Mucosa of descending colon (tissue), 3 donors: ENCODE measurements around the gene KRTAP1-4. TPM values are rescaled to one million over a fixed set of nuclear protein-coding genes. Genes with fewer than 3 reads are reported as not detected.
"Not testable (repeated sequence)": the region's sequence is repeated elsewhere in the genome, so short reads cannot be mapped to it uniquely, and the experiment has no call there.

Source experiments
- ATAC-seq: fragments of 200-7000 bp; cut with Tn5 transposase; one replicate; pipeline ENCODE4 v1.9.1; 2020; ENCODE audit warnings: mild to moderate bottlenecking, moderate library complexity
- DNase-seq, 3 donors: peaks; one replicate each; pipeline ENCODE4 v3.0.0-alpha.2; 2020
- H3K36me3 ChIP-seq: fragments of 200-600 bp; one replicate; pipeline ENCODE4 v1.8.0; 2021; ENCODE audit warnings: low read depth, mild to moderate bottlenecking
- H3K4me1 ChIP-seq: fragments of 200-600 bp; one replicate; pipeline ENCODE4 v1.8.0; 2021; ENCODE audit warnings: low read depth, mild to moderate bottlenecking
- H3K4me3 ChIP-seq: fragments of 200-600 bp; one replicate; pipeline ENCODE4 v1.8.0; 2021; ENCODE audit warnings: mild to moderate bottlenecking
- H3K9me3 ChIP-seq: fragments of 200-600 bp; one replicate; pipeline ENCODE4 v1.8.0; 2021; ENCODE audit warnings: mild to moderate bottlenecking
- intact Hi-C, 2 donors: fragments of 100-400 bp; cut with DNase I in 1 of 2; cut with micrococcal nuclease in 1 of 2; formaldehyde crosslinking; loops; one replicate each; pipeline versions ENCODE4 v1.11.0 to v1.11.1; 2022; cut with DNase I, micrococcal nuclease
- total RNA-seq, 3 donors: library from RNA; stranded (reverse); fragmentation: NEBNext Ultra II Directional in 2 of 3; extraction: Animal tissue kit (Norgen Biotek cat#: 25700) in 2 of 3; gene quantifications; one replicate each; pipeline versions ENCODE4 v1.2.1 to v1.2.4, GENCODE V29; 2021 to 2023
- TF ChIP-seq, protein P1 (sequence below): fragments of 200-600 bp; IDR thresholded peaks from one replicate; pipeline ENCODE4 v1.8.0; 2022; ENCODE audit warnings: antibody characterized with exemption, mild to moderate bottlenecking
- donor health status: DM: no; HTN: no; CAD: no; lungs with moderate emphysema.
- donor health status: DM: no; HTN: no; CAD: no.
- donor health status: DM: no; HTN: yes; CAD: no.

The KRTAP1-4 gene
- total RNA-seq, 3 donors from 2014 or later = not detected

DNA sequence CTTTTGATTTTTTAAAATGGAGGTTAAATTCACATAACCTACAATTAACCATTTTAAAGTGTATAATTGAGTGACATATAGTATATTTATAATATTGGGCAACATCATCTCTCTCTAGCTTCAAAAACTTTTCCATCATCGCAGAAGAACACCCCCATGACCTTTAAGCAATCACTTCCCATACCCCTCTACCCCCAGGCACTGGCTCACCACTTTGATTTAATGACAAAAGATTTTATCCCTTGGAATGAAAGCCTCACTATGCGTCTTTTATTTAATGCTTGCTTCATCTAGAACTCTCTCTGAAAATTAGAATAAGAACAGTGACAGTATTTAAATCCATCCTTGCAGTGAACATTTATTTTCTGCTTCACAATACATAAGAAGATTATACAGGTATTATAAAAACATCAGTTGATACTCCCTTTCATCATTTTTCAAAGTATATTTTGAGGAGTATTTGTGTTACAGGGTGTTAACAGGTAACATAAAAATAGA is 7.9 kb upstream of the KRTAP1-4 start:
- H3K4me3 ChIP-seq = no peak overlapping the region
- H3K36me3 ChIP-seq = no peaks in the 10 kb centered on the region
- ATAC-seq = no peak
- H3K4me1 ChIP-seq = no peaks in the 10 kb centered on the region
- no peaks in the 10 kb centered on the region for H3K9me3 ChIP-seq
- DNase-seq = no peak
- TF ChIP-seq, protein P1, sequence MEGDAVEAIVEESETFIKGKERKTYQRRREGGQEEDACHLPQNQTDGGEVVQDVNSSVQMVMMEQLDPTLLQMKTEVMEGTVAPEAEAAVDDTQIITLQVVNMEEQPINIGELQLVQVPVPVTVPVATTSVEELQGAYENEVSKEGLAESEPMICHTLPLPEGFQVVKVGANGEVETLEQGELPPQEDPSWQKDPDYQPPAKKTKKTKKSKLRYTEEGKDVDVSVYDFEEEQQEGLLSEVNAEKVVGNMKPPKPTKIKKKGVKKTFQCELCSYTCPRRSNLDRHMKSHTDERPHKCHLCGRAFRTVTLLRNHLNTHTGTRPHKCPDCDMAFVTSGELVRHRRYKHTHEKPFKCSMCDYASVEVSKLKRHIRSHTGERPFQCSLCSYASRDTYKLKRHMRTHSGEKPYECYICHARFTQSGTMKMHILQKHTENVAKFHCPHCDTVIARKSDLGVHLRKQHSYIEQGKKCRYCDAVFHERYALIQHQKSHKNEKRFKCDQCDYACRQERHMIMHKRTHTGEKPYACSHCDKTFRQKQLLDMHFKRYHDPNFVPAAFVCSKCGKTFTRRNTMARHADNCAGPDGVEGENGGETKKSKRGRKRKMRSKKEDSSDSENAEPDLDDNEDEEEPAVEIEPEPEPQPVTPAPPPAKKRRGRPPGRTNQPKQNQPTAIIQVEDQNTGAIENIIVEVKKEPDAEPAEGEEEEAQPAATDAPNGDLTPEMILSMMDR = no peak
- intact Hi-C loops = no loop called here

DNA sequence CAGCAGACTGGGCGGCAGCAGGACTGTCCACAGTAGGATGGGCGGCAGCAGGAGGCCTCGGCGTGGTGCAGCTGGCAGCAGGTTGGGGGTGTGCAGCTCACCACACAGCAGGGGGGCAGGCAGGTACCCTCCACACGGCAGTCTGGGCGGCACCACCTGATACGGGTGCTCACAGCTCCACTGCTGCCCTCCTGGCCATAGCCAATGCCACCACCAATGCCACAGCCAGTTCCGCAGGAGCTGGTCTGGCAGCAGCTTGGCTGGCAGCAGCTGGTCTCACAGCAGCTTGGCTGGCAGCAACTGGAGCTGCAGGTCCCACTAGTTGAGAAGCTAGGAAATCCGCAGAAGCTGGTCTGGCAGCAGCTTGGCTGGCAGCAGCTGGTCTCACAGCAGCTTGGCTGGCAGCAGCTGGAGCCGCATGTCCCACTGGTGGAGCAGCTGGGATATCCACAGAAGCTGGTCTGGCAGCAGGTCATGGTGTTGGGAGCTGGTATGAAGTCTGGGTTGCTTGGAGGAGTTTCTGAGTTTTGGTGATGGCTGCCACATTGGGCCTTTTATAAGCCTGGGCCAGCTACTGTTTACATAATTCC is 4.4 kb upstream of the KRTAP1-4 start, which contains the start of gene KRTAP1-3:
KRTAP1-3 (minus strand) TSS at position 529 of the 590 bp plus-strand sequence; CDS start at position 476, 53 bp downstream.
- H3K9me3 ChIP-seq, intact Hi-C loops, H3K4me3 ChIP-seq, ATAC-seq, DNase-seq, H3K4me1 ChIP-seq, H3K36me3 ChIP-seq: not testable (repeated sequence)

DNA sequence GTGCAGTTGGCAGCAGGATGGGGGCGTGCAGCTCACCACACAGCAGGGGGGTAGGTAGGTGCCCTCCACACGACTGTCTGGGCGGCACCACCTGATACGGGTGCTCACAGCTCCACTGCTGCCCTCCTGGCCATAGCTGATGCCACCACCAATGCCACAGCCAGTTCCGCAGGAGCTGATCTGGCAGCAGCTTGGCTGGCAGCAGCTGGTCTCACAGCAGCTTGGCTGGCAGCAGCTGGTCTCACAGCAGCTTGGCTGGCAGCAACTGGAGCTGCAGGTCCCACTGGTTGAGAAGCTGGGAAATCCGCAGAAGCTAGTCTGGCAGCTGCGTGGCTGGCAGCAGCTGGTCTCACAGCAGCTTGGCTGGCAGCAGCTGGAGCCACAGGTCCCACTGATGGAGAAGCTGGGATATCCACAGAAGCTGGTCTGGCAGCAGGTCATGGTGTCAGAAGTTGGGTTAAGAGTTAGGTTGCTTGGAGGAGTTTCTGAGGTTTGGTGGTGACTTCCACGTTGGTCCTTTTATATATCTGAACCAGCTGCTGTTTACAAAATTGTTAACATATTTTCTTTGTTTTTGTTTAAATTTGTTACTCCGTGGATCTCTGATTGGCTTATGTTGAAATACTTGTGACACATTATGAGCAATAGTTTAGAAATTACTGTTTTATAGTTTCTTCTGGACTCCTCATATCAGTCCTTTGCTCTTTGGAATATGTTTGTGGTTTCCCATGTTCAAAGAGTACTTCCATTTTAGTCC is 3.1 kb downstream of the KRTAP1-4 start, which contains the start of gene KRTAP1-5:
KRTAP1-5 (minus strand) TSS at position 494 of the 757 bp plus-strand sequence; CDS start at position 441, 53 bp downstream.
- H3K4me3 ChIP-seq = no peak within 1 kb of the TSS
- TF ChIP-seq, protein P1 = no peak
- DNase-seq (no peak), ATAC-seq (no peak)
- H3K4me1 ChIP-seq = no peaks in the 10 kb centered on the region
- H3K9me3 ChIP-seq = no peaks in the 10 kb centered on the region
- no peaks in the 10 kb centered on the region for H3K36me3 ChIP-seq
- intact Hi-C loops = no loop called here

DNA sequence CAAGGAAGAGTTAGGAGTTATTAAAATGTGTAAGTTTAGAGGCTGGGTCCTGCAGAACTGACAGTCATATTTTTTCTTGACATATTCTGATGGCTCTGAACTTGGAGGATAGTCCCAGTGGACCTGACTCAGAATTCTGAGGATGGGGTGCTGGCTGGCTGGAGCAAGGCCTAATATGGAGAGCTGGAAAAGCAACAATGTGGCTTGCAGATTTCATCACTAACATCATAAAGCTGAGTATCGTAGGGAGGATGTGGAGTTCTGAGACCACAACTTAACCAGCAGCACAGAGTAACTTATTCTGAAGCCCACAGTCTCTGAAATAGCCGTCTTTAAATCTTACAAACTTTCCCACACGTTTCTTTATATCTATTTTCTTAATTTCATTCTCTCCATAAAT is 5.3 kb downstream of the KRTAP1-4 start:
- TF ChIP-seq, protein P1 = no peak
- no peak for DNase-seq
- ATAC-seq = no peak
- Histone ChIP-seq H3K4me3 (no peak overlapping the region), H3K9me3 (no peaks in the 10 kb centered on the region), H3K36me3 (no peaks in the 10 kb centered on the region), H3K4me1 (no peaks in the 10 kb centered on the region)
- intact Hi-C loops = no loop called here

DNA sequence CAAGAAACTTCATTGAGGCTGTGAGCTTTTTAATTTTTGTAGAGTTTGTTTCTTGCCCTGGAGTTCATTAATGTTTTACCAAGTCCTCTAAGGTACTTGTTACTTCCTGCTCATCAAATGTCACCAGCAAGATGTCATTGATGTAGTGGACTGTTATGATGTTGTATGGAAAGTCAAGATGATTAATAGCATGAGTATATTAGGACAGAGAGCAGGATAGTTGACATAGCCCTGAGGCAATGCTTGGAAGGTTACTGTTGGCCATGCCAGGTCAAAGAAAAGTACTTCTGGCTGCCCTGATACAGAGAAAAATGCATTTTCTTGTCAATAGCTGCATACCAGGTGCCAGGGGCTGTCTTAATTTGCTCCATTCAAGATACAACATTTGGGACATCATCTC is 9.7 kb downstream of the KRTAP1-4 start:
- Histone ChIP-seq H3K36me3 (no peaks in the 10 kb centered on the region), H3K4me3 (no peak overlapping the region), H3K4me1 (no peaks in the 10 kb centered on the region), H3K9me3 (no peaks in the 10 kb centered on the region)
- TF ChIP-seq, protein P1 = no peak
- intact Hi-C loops = no loop called here
- ATAC-seq (no peak), DNase-seq (no peak)

DNA sequence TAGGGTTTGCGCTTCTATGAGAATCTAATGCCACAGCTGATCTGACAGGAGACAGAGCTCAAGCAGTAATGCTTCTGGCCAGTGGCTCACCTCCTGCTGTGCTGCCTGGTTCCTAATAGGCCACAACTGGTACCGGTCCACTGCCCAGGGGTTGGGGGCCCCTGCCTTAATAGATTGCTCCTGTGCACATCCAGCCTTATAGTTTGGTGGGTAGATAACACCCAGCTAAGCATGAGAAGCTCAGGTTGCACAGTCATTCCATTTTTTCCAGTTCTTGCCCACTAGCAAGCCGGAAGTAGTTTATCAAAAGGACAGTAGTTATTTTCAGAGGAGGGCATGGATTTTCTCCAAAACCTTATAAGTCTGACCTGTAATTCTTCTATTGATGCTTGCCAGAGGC is 10.6 kb downstream of the KRTAP1-4 start:
- TF ChIP-seq, protein P1 = no peak
- H3K4me1 ChIP-seq = no peaks in the 10 kb centered on the region
- DNase-seq (no peak), ATAC-seq (no peak)
- no peaks in the 10 kb centered on the region for H3K9me3 ChIP-seq
- H3K4me3 ChIP-seq = no peak overlapping the region
- H3K36me3 ChIP-seq = no peaks in the 10 kb centered on the region
- intact Hi-C loops = no loop called here
